HCT116 (cell line): Measurements from ENCODE around the gene IL22RA2. TPM values are rescaled to one million over a fixed set of nuclear protein-coding genes. Genes with fewer than 3 reads are reported as not detected.

Experiments
- ATAC-seq: fragments of 200-7000 bp; cut with Tn5 transposase; 2 replicates; pipeline ENCODE4 v1.9.1; 2020; ENCODE audit warnings: mild to moderate bottlenecking, moderate library complexity
- BruUV-seq: library from RNA; stranded (reverse); fragments of 400-500 nt; replicated peaks from 2 replicates; lab custom pipeline; 2021; lab: Mats Ljungman, UMichigan
- CTCF ChIA-PET: fragments of 300-600 bp; sonication (Branson Sonifier 250); formaldehyde crosslinking; loops from one replicate; lab custom pipeline; 2021; ENCODE audit warnings: antibody characterized with exemption; lab: Charles Lee
- POLR2A ChIA-PET: fragments of 300-600, 350-600 bp; sonication (Branson Sonifier 250); formaldehyde crosslinking; loops from one replicate; lab custom pipeline; 2021; ENCODE audit warnings: antibody characterized with exemption; lab: Charles Lee
- RAD21 ChIA-PET, 2 experiments: fragments of 300-600 bp; sonication (Branson Sonifier 250); formaldehyde crosslinking; loops; one replicate each; lab custom pipeline; 2023; ENCODE audit warnings: low total read pairs in 2 of 2; ENCODE audit not compliant: uncharacterized antibody in 2 of 2, unreplicated experiment in 2 of 2, low non-redundant PET in 1 of 2; lab: Charles Lee
- DNase-seq: peaks from one replicate; pipeline ENCODE4 v3.0.0-alpha.2; 2010; ENCODE audit warnings: low read depth, low spot score
- H2AFZ ChIP-seq: fragments of 200-600 bp; shearing (Covaris generic), sonication (generic); 2 replicates; pipeline ENCODE4 v1.6.1; 2017; ENCODE audit warnings: low read depth, mixed run types, mixed read lengths, antibody characterized with exemption, low read length; ENCODE audit not compliant: poor library complexity, severe bottlenecking
- H3K27ac ChIP-seq: 2 replicates; pipeline ENCODE4 v1.5.1; 2012; ENCODE audit warnings: low read depth, low read length
- H3K27me3 ChIP-seq: fragments of 200-600 bp; sonication (generic); 2 replicates; pipeline ENCODE4 v1.6.1; 2016; ENCODE audit warnings: mixed run types, low read length, mixed read lengths; ENCODE audit not compliant: insufficient read depth
- H3K36me3 ChIP-seq, 2 experiments: fragments of 200-500 bp in 1 of 2; fragments of 200-600 bp in 1 of 2; sonication (Bioruptor generic) in 1 of 2; sonication (generic) in 1 of 2; 2 replicates each; pipeline versions ENCODE4 v1.5.1 to v1.6.1; 2014 to 2016; ENCODE audit warnings: low read length in 2 of 2, inconsistent platforms in 1 of 2, mixed read lengths in 1 of 2, mixed run types in 1 of 2; ENCODE audit not compliant: insufficient read depth in 2 of 2, control insufficient read depth in 1 of 2
- H3K4me1 ChIP-seq, 2 experiments: fragments of 200-600 bp in 1 of 2; sonication (generic) in 1 of 2; 2 replicates each; pipeline versions ENCODE4 v1.5.1 to v1.6.1; 2012 to 2017; ENCODE audit warnings: low read length in 2 of 2, inconsistent platforms in 1 of 2, mild to moderate bottlenecking in 1 of 2, mixed read lengths in 1 of 2, mixed run types in 1 of 2, moderate library complexity in 1 of 2; ENCODE audit not compliant: insufficient read depth in 2 of 2, control insufficient read depth in 1 of 2
- H3K4me2 ChIP-seq: fragments of 200-600 bp; sonication (generic); 2 replicates; pipeline ENCODE4 v1.6.1; 2017; ENCODE audit warnings: mixed run types, low read length, mixed read lengths
- H3K4me3 ChIP-seq, 2 experiments: fragments of 200-600 bp in 1 of 2; sonication (generic) in 1 of 2; replicated peaks in 1 of 2; 2 replicates each; pipeline ENCODE4 v1.5.1; 2011 to 2016; ENCODE audit warnings: low read length in 2 of 2, control low read depth in 1 of 2, low read depth in 1 of 2, mild to moderate bottlenecking in 1 of 2, mixed read lengths in 1 of 2, mixed run types in 1 of 2
- H3K79me2 ChIP-seq: fragments of 200-600 bp; sonication (generic); 2 replicates; pipeline ENCODE4 v1.6.1; 2017; ENCODE audit warnings: mild to moderate bottlenecking, mixed run types, low read length, moderate library complexity, mixed read lengths; ENCODE audit not compliant: insufficient read depth
- H3K9ac ChIP-seq: fragments of 200-600 bp; sonication (generic); 2 replicates; pipeline ENCODE4 v1.6.1; 2016; ENCODE audit warnings: low read length, mixed read lengths
- H3K9me2 ChIP-seq: fragments of 200-600 bp; sonication (generic), shearing (Covaris generic); 2 replicates; pipeline ENCODE4 v1.6.1; 2017; ENCODE audit warnings: mixed run types, mild to moderate bottlenecking, moderate library complexity; ENCODE audit not compliant: insufficient read depth
- H3K9me3 ChIP-seq, 2 experiments: fragments of 200-500 bp in 1 of 2; fragments of 200-600 bp in 1 of 2; sonication (Bioruptor generic) in 1 of 2; sonication (generic) in 1 of 2; 2 replicates each; pipeline ENCODE4 v1.6.1; 2014 to 2017; ENCODE audit warnings: low read length in 2 of 2, mixed read lengths in 2 of 2, inconsistent platforms in 1 of 2, low read depth in 1 of 2, mild to moderate bottlenecking in 1 of 2, mixed run types in 1 of 2, moderate library complexity in 1 of 2; ENCODE audit not compliant: control insufficient read depth in 1 of 2, insufficient read depth in 1 of 2
- H4K20me1 ChIP-seq: fragments of 200-600 bp; sonication (generic), shearing (Covaris generic); 2 replicates; pipeline ENCODE4 v1.6.1; 2017; ENCODE audit warnings: mixed run types, mild to moderate bottlenecking, moderate library complexity; ENCODE audit not compliant: insufficient read depth
- CEBPB ChIP-seq: IDR thresholded peaks from 2 replicates; pipeline ENCODE4 v1.6.1; 2012; ENCODE audit warnings: low read depth
- EGR1 ChIP-seq: IDR thresholded peaks from 2 replicates; pipeline ENCODE4 v1.6.1; 2012; ENCODE audit warnings: low read depth
- EZH2phosphoT487 ChIP-seq: fragments of 200-600 bp; IDR thresholded peaks from 2 replicates; pipeline ENCODE4 v1.6.1; 2018; ENCODE audit warnings: antibody characterized with exemption, borderline replicate concordance
- FOSL1 ChIP-seq: IDR thresholded peaks from 2 replicates; pipeline ENCODE4 v1.6.1; 2012; ENCODE audit warnings: low read depth
- JUND ChIP-seq: IDR thresholded peaks from 2 replicates; pipeline ENCODE4 v1.6.1; 2012
- MAX ChIP-seq: IDR thresholded peaks from 2 replicates; pipeline ENCODE4 v1.6.1; 2012
- POLR2A ChIP-seq: IDR thresholded peaks from 2 replicates; pipeline ENCODE4 v1.7.0; 2011; ENCODE audit warnings: borderline replicate concordance; ENCODE audit not compliant: insufficient read depth, insufficient read length; ENCODE audit errors: extremely low read depth
- POLR2AphosphoS5 ChIP-seq: IDR thresholded peaks from 2 replicates; pipeline ENCODE4 v1.6.1; 2011; ENCODE audit warnings: mild to moderate bottlenecking, low read depth, low read length, moderate library complexity
- REST ChIP-seq: IDR thresholded peaks from 2 replicates; pipeline ENCODE4 v1.6.1; 2012; ENCODE audit warnings: low read depth
- SP1 ChIP-seq: IDR thresholded peaks from 2 replicates; pipeline ENCODE4 v1.6.1; 2012; ENCODE audit warnings: low read depth
- SRF ChIP-seq: IDR thresholded peaks from 2 replicates; pipeline ENCODE4 v1.6.1; 2012; ENCODE audit warnings: low read depth
- ZFX ChIP-seq: fragments of 450-650 bp; IDR thresholded peaks from 2 replicates; pipeline ENCODE4 v1.6.1; 2017
- ZNF274 ChIP-seq: fragments of 200-500 bp; sonication (Bioruptor generic); IDR thresholded peaks from 2 replicates; pipeline ENCODE4 v1.6.1; 2014; ENCODE audit warnings: mild to moderate bottlenecking, low read depth, low read length, inconsistent platforms
- intact Hi-C: fragments of 100-400 bp; cut with micrococcal nuclease; formaldehyde crosslinking; loops from 2 replicates; pipeline ENCODE4 v1.10.0; 2022
- total RNA-seq: library from RNA; stranded (reverse); gene quantifications from one replicate; pipeline ENCODE4 v1.2.1, GENCODE V29; 2021; ENCODE audit not compliant: unreplicated experiment

Gene IL22RA2
- total RNA-seq, 1 experiment from 2014 or later: not detected

- no peaks in the 10 kb centered on the region for H3K9me2 ChIP-seq
- BruUV-seq: no TSS peak
- H4K20me1 ChIP-seq: no peaks in the 10 kb centered on the region
- intact Hi-C loops: no loop called here
- H3K9ac ChIP-seq: no peak overlapping the region
- 0 out of 4 replicates have a peak, but pooled peaks cover 0 to 3% of the 10 kb centered on the region in 2 experiments for H3K36me3 ChIP-seq
- H3K27ac ChIP-seq: no peak overlapping the region
- H2AFZ ChIP-seq: no peak overlapping the region
- H3K4me2 ChIP-seq: no peak overlapping the region
- H3K4me1 ChIP-seq: peaks cover 3 to 10% of the 10 kb centered on the region in 2 experiments; a peak in 3 of 4 replicates
- DNase-seq: no peak
- POLR2A ChIA-PET: no interaction called here
- CTCF ChIA-PET: no interaction called here
- H3K9me3 ChIP-seq: no peaks in the 10 kb centered on the region
- TF ChIP-seq SRF: no peak
- TF ChIP-seq CEBPB: no peak
- no peak for TF ChIP-seq REST
- no peak for TF ChIP-seq ZFX
- TF ChIP-seq JUND: no peak
- no peak overlapping the region for H3K4me3 ChIP-seq
- peaks cover 87% of the 10 kb centered on the region for H3K79me2 ChIP-seq
- no peaks in the 10 kb centered on the region for H3K27me3 ChIP-seq
- RAD21 ChIA-PET: no interaction called here
- ATAC-seq: no peak
These were observed 39.9 kb upstream of the IL22RA2 start for GRCh38 chr6:137213331-137213740.

GRCh38 chr6:137211910-137212309, 38.5 kb upstream of the IL22RA2 start:
- ChIA-PET RAD21 (no interaction called here), CTCF (no interaction called here), POLR2A (no interaction called here)
- Histone ChIP-seq H3K9ac (no peak overlapping the region), H3K9me2 (no peaks in the 10 kb centered on the region), H3K79me2 (peaks cover 75% of the 10 kb centered on the region), H3K27me3 (no peaks in the 10 kb centered on the region), H3K36me3 (0 out of 4 replicates have a peak, but pooled peaks cover 0 to 3% of the 10 kb centered on the region in 2 experiments), H4K20me1 (no peaks in the 10 kb centered on the region), H3K9me3 (no peaks in the 10 kb centered on the region), H3K4me1 (no peaks in the 10 kb centered on the region), H3K4me3 (no peak overlapping the region), H3K4me2 (no peak overlapping the region), H3K27ac (no peak overlapping the region), H2AFZ (no peak overlapping the region)
- intact Hi-C loops: no loop called here
- DNase-seq (no peak), ATAC-seq (no peak)
- no TSS peak for BruUV-seq
- TF ChIP-seq ZNF274 (no peak), POLR2A (no peak), JUND (no peak), MAX (no peak), SP1 (no peak), EZH2phosphoT487 (no peak), SRF (no peak), REST (no peak), CEBPB (no peak), EGR1 (no peak), FOSL1 (no peak), ZFX (no peak), POLR2AphosphoS5 (no peak)
